Measurements from ENCODE around the gene SYNE3. TPM values are rescaled to one million over a fixed set of nuclear protein-coding genes. Genes with fewer than 3 reads are reported as not detected.

Gene SYNE3
- total and polyA plus RNA-seq, 12 donors, result 1.8 to 24.8 (median 10.8) TPM

DNA sequence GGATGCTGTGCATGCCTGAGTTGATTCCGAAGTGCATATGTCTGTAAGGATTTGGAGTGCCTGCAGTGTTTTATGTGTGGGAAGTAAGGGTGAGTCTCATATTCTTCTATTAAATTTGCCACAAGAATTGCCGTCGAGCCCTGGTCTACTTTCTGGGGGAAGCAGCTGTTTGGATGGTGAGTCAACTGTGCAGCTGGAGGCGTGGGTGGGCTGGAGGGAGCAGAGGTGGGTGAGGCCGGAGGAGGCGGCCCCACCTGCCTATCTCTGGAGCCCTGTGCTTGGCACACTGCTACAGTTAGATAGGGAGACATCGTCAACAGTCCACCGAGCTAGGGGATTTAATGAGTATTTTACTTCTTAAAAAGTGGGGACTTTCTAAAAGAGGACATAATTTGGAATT lies 28.1 kb upstream of the SYNE3 start:
- 79 to 94% (median 88%) methylated on average over 8 of the region's 8 CpGs for WGBS, 4 donors
- Histone ChIP-seq H3K36me3 (replicated peaks in 1 of 2) (peaks cover 0 to 11% of the 10 kb centered on the region in 2 donors), H3K27me3 (no peaks in the 10 kb centered on the region), H3K4me3 (no peak overlapping the region), H3K4me1 (replicated peaks in 1 of 2) (peaks cover 13 to 23% of the 10 kb centered on the region in 2 donors), H3K9me3 (replicated peaks in 1 of 3) (no peaks in the 10 kb centered on the region), H3K27ac (no peak overlapping the region)
- intact Hi-C loops (cut with DNase I), result no loop called here
- DNase-seq, result no peak
- TF ChIP-seq POLR2A (IDR thresholded peaks at IDR 0.05), result no peak
- TF ChIP-seq, protein P1, sequence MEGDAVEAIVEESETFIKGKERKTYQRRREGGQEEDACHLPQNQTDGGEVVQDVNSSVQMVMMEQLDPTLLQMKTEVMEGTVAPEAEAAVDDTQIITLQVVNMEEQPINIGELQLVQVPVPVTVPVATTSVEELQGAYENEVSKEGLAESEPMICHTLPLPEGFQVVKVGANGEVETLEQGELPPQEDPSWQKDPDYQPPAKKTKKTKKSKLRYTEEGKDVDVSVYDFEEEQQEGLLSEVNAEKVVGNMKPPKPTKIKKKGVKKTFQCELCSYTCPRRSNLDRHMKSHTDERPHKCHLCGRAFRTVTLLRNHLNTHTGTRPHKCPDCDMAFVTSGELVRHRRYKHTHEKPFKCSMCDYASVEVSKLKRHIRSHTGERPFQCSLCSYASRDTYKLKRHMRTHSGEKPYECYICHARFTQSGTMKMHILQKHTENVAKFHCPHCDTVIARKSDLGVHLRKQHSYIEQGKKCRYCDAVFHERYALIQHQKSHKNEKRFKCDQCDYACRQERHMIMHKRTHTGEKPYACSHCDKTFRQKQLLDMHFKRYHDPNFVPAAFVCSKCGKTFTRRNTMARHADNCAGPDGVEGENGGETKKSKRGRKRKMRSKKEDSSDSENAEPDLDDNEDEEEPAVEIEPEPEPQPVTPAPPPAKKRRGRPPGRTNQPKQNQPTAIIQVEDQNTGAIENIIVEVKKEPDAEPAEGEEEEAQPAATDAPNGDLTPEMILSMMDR (IDR thresholded peaks at IDR 0.05), result no peak

DNA sequence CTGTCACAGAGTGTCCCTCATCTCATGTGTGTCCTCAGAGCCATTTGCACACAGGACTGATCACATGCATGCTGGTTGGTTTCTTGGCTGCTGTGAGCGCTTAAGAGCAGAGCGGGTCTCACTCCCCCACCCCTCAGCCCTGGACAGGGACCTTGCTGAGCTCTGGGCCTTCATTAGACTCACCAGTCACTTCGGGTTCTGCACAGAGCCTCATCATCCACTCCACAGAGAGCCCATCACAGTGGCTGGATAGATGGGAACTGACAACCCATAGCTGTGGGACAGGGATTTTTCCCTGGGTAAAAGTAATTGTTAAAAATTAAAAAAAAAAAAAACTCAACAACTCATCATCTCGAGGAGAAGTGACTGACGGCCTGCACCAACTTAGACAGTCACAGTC lies 26.6 kb upstream of the SYNE3 start:
- no peaks in the 10 kb centered on the region for H3K9me3 ChIP-seq (replicated peaks in 1 of 3)
- intact Hi-C loops (cut with DNase I), result no loop called here
- H3K4me1 ChIP-seq (replicated peaks in 1 of 2), result peaks cover 18 to 24% of the 10 kb centered on the region in 2 donors
- TF ChIP-seq POLR2A (IDR thresholded peaks at IDR 0.05), result no peak
- TF ChIP-seq, protein P1 (IDR thresholded peaks at IDR 0.05), result no peak
- no peak for DNase-seq
- H3K4me3 ChIP-seq, result no peak overlapping the region
- 90 to 98% (median 94%) methylated on average over 5 of the region's 5 CpGs for WGBS, 4 donors
- no peak overlapping the region for H3K27ac ChIP-seq
- no peaks in the 10 kb centered on the region for H3K27me3 ChIP-seq
- peaks cover 0 to 11% of the 10 kb centered on the region in 2 donors for H3K36me3 ChIP-seq (replicated peaks in 1 of 2)

DNA sequence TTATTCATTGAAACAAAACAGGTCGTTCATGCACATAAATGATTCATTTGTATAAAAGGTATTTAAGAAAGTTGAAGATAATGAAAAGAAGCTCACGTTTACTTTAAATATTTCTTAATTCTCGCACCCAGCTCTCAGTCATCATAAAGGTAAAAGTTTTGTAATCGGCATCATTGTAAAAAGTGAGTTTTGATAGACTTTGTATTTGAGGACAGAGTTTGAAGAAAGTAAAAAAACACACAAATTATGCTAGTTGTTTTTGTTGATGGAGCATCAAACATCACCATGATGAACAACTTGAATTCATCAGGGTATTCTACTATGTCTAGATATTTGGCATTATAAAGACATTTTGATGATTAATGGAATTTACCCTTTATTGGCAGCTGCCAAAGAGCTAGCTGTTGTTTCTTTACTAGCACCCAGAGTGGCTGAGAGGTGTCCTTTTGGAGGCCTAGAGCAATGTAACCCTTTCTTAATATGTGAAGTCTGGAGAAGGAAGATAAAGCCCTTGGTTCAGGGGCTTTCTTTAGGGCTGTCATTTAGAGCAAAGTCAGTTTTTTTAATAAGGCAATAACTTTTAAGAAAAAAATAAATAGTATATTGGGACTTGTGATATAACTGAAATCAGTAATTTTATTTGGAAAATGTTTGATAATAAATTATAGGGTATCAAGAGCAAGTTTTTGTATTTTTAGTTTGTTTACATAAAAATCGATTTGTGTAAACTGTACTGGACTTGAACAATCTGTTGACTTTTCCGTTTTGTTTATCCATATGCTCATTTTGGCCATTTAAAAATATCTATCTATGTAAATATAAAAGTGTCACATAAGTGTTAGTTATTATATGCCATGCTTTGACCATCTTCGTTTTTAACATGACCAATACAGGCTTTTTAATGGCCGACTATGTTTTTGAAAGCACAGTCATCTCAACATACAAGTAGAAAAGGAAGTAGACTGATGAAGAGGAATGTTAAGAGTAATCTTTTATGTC lies 25.8 kb upstream of the SYNE3 start:
- Histone ChIP-seq H3K4me3 (no peak overlapping the region), H3K9me3 (replicated peaks in 1 of 3) (no peaks in the 10 kb centered on the region), H3K27ac (no peak overlapping the region), H3K27me3 (no peaks in the 10 kb centered on the region), H3K36me3 (replicated peaks in 1 of 2) (peaks cover 0 to 11% of the 10 kb centered on the region in 2 donors), H3K4me1 (replicated peaks in 1 of 2) (peaks cover 21 to 25% of the 10 kb centered on the region in 2 donors)
- 90 to 94% (median 92%) methylated on average over 8 of the region's 8 CpGs for WGBS, 4 donors
- no peak for DNase-seq
- TF ChIP-seq, protein P1 (IDR thresholded peaks at IDR 0.05), result no peak
- TF ChIP-seq POLR2A (IDR thresholded peaks at IDR 0.05), result no peak
- intact Hi-C loops (cut with DNase I), result no loop called here

DNA sequence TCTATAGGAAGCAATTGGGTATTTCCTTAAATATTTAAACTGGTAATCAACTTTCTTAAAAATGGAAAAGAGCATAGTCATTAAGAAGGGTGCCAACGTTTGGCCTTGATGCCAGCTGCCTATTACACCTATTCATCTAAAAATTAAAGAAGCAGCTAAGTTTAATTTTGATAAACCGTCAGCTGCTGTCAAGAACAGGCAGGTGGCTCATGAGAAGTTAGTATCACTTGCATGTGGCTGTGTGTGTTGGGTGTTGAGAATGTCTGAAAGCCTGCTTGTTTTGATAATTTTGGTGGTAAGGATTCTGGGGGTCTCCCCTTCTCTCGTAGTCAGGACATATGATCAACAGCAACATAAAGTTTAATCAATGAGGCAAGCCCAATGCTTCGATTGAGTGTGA lies 24.9 kb upstream of the SYNE3 start:
- intact Hi-C loops (cut with DNase I), result no loop called here
- H3K27me3 ChIP-seq, result no peaks in the 10 kb centered on the region
- H3K9me3 ChIP-seq (replicated peaks in 1 of 3), result no peaks in the 10 kb centered on the region
- no peak for TF ChIP-seq POLR2A (IDR thresholded peaks at IDR 0.05)
- TF ChIP-seq, protein P1 (IDR thresholded peaks at IDR 0.05), result no peak
- peaks cover 30 to 34% of the 10 kb centered on the region in 2 donors for H3K4me1 ChIP-seq (replicated peaks in 1 of 2)
- peaks cover 0 to 11% of the 10 kb centered on the region in 2 donors for H3K36me3 ChIP-seq (replicated peaks in 1 of 2)
- DNase-seq, result peak in 1 of 7 donors; percentile 20
- H3K4me3 ChIP-seq, result no peak overlapping the region
- H3K27ac ChIP-seq, result no peak overlapping the region
- whole genome bisulfite sequencing, 4 donors, result 67 to 81% (median 74%) methylated on average over 4 of the region's 4 CpGs
